Measurements from ENCODE around the gene MYL4. TPM values are rescaled to one million over a fixed set of nuclear protein-coding genes. Genes with fewer than 3 reads are reported as not detected.

Gene MYL4
- polyA plus RNA-seq, 3 donors from 2014 or later = 0.39 TPM; not detected in 2

GRCh38 chr17:47250855-47251254, 41.7 kb downstream of the MYL4 start:
- Mint-ChIP-seq H3K4me1 (peaks cover 10 to 12% of the 10 kb centered on the region in 2 donors), H3K27me3 (ENCODE audit: low read depth in 3 of 3) (peaks cover 4 to 15% (median 10%) of the 10 kb centered on the region in 3 donors), H3K36me3 (no peaks in the 10 kb centered on the region), H3K9me3 (peaks cover 0 to 1% (median 0%) of the 10 kb centered on the region in 6 donors), H3K27ac (no peak overlapping the region), H3K4me3 (no peak overlapping the region)
- no peak for DNase-seq

GRCh38 chr17:47251421-47251940, 42.3 kb downstream of the MYL4 start:
- no peaks in the 10 kb centered on the region for H3K36me3 Mint-ChIP-seq
- H3K27ac Mint-ChIP-seq = no peak overlapping the region
- DNase-seq = no peak
- H3K9me3 Mint-ChIP-seq = peaks cover 0 to 1% (median 0%) of the 10 kb centered on the region in 6 donors
- peaks cover 7 to 18% (median 10%) of the 10 kb centered on the region in 3 donors for H3K27me3 Mint-ChIP-seq (ENCODE audit: low read depth in 3 of 3)
- H3K4me3 Mint-ChIP-seq = peak overlapping the region in 1 of 5 donors; percentile 38
- H3K4me1 Mint-ChIP-seq = peaks cover 10 to 12% of the 10 kb centered on the region in 2 donors

GRCh38 chr17:47252209-47252608, 43.1 kb downstream of the MYL4 start:
- H3K36me3 Mint-ChIP-seq = no peaks in the 10 kb centered on the region
- peak overlapping the region in 4 of 5 donors; percentile 33 to 56 (median 41) for H3K4me3 Mint-ChIP-seq
- peaks cover 0 to 1% (median 0%) of the 10 kb centered on the region in 6 donors for H3K9me3 Mint-ChIP-seq
- H3K4me1 Mint-ChIP-seq = peaks cover 10 to 12% of the 10 kb centered on the region in 2 donors
- H3K27me3 Mint-ChIP-seq (ENCODE audit: low read depth in 3 of 3) = peaks cover 10 to 22% (median 16%) of the 10 kb centered on the region in 3 donors
- H3K27ac Mint-ChIP-seq = no peak overlapping the region
- no peak for DNase-seq

GRCh38 chr17:47252766-47253512, 43.8 kb downstream of the MYL4 start:
- H3K27ac Mint-ChIP-seq = peak overlapping the region in 1 of 6 donors; percentile 52
- peaks cover 11 to 27% (median 16%) of the 10 kb centered on the region in 3 donors for H3K27me3 Mint-ChIP-seq (ENCODE audit: low read depth in 3 of 3)
- H3K4me3 Mint-ChIP-seq = peak overlapping the region; percentile 59 to 75 (median 64)
- H3K4me1 Mint-ChIP-seq = peaks cover 10 to 12% of the 10 kb centered on the region in 2 donors
- no peak for DNase-seq
- peaks cover 0 to 1% (median 0%) of the 10 kb centered on the region in 6 donors for H3K9me3 Mint-ChIP-seq
- no peaks in the 10 kb centered on the region for H3K36me3 Mint-ChIP-seq

GRCh38 chr17:47253541-47254402, 44.6 kb downstream of the MYL4 start, which contains the start of gene ITGB3:
Gene ITGB3 (plus strand): TSS chr17:47253827. CDS start chr17:47253862, 35 bp downstream.
- H3K36me3 Mint-ChIP-seq = no peaks in the 10 kb centered on the region
- peak within 1 kb of the TSS; percentile 82 to 94 (median 87) for H3K4me3 Mint-ChIP-seq
- H3K27me3 Mint-ChIP-seq (ENCODE audit: low read depth in 3 of 3) = peaks cover 16 to 29% (median 18%) of the 10 kb centered on the region in 3 donors
- H3K9me3 Mint-ChIP-seq = peaks cover 0 to 1% (median 0%) of the 10 kb centered on the region in 6 donors
- H3K27ac Mint-ChIP-seq = peak within 1 kb of the TSS in 1 of 6 donors; percentile 52
- DNase-seq = peak; percentile 40 to 61 (median 52)
- peaks cover 10 to 12% of the 10 kb centered on the region in 2 donors for H3K4me1 Mint-ChIP-seq

GRCh38 chr17:47254403-47254943, 45.3 kb downstream of the MYL4 start:
- no peak for DNase-seq
- Mint-ChIP-seq H3K27ac (no peak overlapping the region), H3K4me3 (peak overlapping the region; percentile 82 to 94 (median 87)), H3K4me1 (peaks cover 10 to 12% of the 10 kb centered on the region in 2 donors), H3K9me3 (peaks cover 0 to 1% (median 0%) of the 10 kb centered on the region in 6 donors), H3K27me3 (ENCODE audit: low read depth in 3 of 3) (peaks cover 16 to 29% (median 18%) of the 10 kb centered on the region in 3 donors), H3K36me3 (no peaks in the 10 kb centered on the region)

- no peak overlapping the region for H3K27ac Mint-ChIP-seq
- no peak overlapping the region for H3K4me3 Mint-ChIP-seq
- no peaks in the 10 kb centered on the region for H3K36me3 Mint-ChIP-seq
- H3K9me3 Mint-ChIP-seq = peaks cover 0 to 1% (median 0%) of the 10 kb centered on the region in 6 donors
- peaks cover 12 to 25% (median 15%) of the 10 kb centered on the region in 3 donors for H3K27me3 Mint-ChIP-seq (ENCODE audit: low read depth in 3 of 3)
- H3K4me1 Mint-ChIP-seq = peaks cover 10 to 12% of the 10 kb centered on the region in 2 donors
- DNase-seq = no peak
Measured at GRCh38 chr17:47257651-47258339, 48.6 kb downstream of the MYL4 start.

GRCh38 chr17:47262586-47262985, 53.4 kb downstream of the MYL4 start:
- peaks cover 6 to 7% (median 7%) of the 10 kb centered on the region in 3 donors for H3K27me3 Mint-ChIP-seq (ENCODE audit: low read depth in 3 of 3)
- H3K36me3 Mint-ChIP-seq = no peaks in the 10 kb centered on the region
- no peak overlapping the region for H3K27ac Mint-ChIP-seq
- no peaks in the 10 kb centered on the region for H3K4me1 Mint-ChIP-seq
- DNase-seq = no peak
- H3K4me3 Mint-ChIP-seq = no peak overlapping the region
- no peaks in the 10 kb centered on the region for H3K9me3 Mint-ChIP-seq

- H3K36me3 Mint-ChIP-seq = no peaks in the 10 kb centered on the region
- no peak overlapping the region for H3K4me3 Mint-ChIP-seq
- H3K27me3 Mint-ChIP-seq (ENCODE audit: low read depth in 3 of 3) = peaks cover 1 to 5% (median 2%) of the 10 kb centered on the region in 3 donors
- H3K27ac Mint-ChIP-seq = no peak overlapping the region
- DNase-seq = no peak
- H3K9me3 Mint-ChIP-seq = no peaks in the 10 kb centered on the region
- no peaks in the 10 kb centered on the region for H3K4me1 Mint-ChIP-seq
Measured at GRCh38 chr17:47264166-47264565, 55.0 kb downstream of the MYL4 start.

- Mint-ChIP-seq H3K9me3 (no peaks in the 10 kb centered on the region), H3K4me3 (no peak overlapping the region), H3K27me3 (ENCODE audit: low read depth in 3 of 3) (peaks cover 1 to 5% (median 2%) of the 10 kb centered on the region in 3 donors), H3K36me3 (no peaks in the 10 kb centered on the region), H3K27ac (no peak overlapping the region), H3K4me1 (no peaks in the 10 kb centered on the region)
- no peak for DNase-seq
Measured at GRCh38 chr17:47265983-47266541, 56.9 kb downstream of the MYL4 start.

GRCh38 chr17:47266782-47267181, 57.6 kb downstream of the MYL4 start:
- Mint-ChIP-seq H3K36me3 (no peaks in the 10 kb centered on the region), H3K27ac (no peak overlapping the region), H3K4me1 (no peaks in the 10 kb centered on the region), H3K9me3 (no peaks in the 10 kb centered on the region), H3K4me3 (no peak overlapping the region), H3K27me3 (ENCODE audit: low read depth in 3 of 3) (peaks cover 1 to 5% (median 2%) of the 10 kb centered on the region in 3 donors)
- DNase-seq = no peak

- no peaks in the 10 kb centered on the region for H3K36me3 Mint-ChIP-seq
- H3K27me3 Mint-ChIP-seq (ENCODE audit: low read depth in 3 of 3) = peaks cover 1 to 5% (median 2%) of the 10 kb centered on the region in 3 donors
- no peaks in the 10 kb centered on the region for H3K9me3 Mint-ChIP-seq
- no peak overlapping the region for H3K4me3 Mint-ChIP-seq
- DNase-seq = no peak
- no peaks in the 10 kb centered on the region for H3K4me1 Mint-ChIP-seq
- no peak overlapping the region for H3K27ac Mint-ChIP-seq
Measured at GRCh38 chr17:47267354-47267828, 58.2 kb downstream of the MYL4 start.
